ENCODE results near the gene CLRN2.

DNA sequence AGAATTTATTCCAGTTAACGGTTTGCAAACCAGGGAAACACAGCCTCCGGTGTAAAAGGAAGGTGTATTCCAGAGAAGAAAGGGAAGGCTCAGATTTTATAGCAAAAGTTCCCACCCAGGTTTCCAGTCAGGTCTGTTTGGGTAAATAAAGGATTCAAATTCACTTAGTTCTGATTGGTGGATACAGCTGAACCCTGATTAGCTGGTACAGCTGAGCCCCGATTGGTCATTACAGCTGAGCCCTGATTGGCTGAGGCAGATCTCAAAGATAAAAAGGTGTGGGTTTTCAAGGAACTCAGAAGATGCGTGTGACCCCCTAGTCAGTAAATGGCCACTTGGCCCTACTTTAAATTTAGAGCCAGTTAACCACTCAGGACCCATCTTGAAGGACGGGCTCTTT lies 6.6 kb downstream of the CLRN2 start:
- TF ChIP-seq CTCF (IDR thresholded peaks at IDR 0.05; ENCODE audit: poor library complexity, severe bottlenecking), result no peak
- TF ChIP-seq MXI1 (conservative IDR thresholded peaks at IDR 0.05; ENCODE audit: poor library complexity, severe bottlenecking), result no peak
- TF ChIP-seq EP300 (conservative IDR thresholded peaks at IDR 0.05; ENCODE audit: poor library complexity, severe bottlenecking), result no peak
- TF ChIP-seq RAD21 (conservative IDR thresholded peaks at IDR 0.05), result no peak
- no peak for TF ChIP-seq POLR2AphosphoS5 (IDR thresholded peaks at IDR 0.05)
- no peak for TF ChIP-seq EZH2 (IDR thresholded peaks at IDR 0.05; ENCODE audit: borderline replicate concordance, insufficient read depth, low read length, poor library complexity, severe bottlenecking)
- TF ChIP-seq REST (IDR thresholded peaks at IDR 0.05; ENCODE audit: borderline replicate concordance), result no peak
